B cell (primary cell): ENCODE data around the gene CIT.

ENCODE experiments used
- CTCF ChIP-seq: fragments of 200-600 bp; IDR thresholded peaks from one replicate; pipeline ENCODE4 v1.8.0; 2022; ENCODE audit warnings: antibody characterized with exemption, mild to moderate bottlenecking
- EZH2 ChIP-seq: IDR thresholded peaks from 2 replicates; pipeline ENCODE4 v1.6.1; 2012; ENCODE audit warnings: borderline replicate concordance, low read depth, mild to moderate bottlenecking, moderate library complexity, low read length; ENCODE audit not compliant: insufficient read depth, poor library complexity, severe bottlenecking

- TF ChIP-seq CTCF (no peak), EZH2 (no peak)
These were observed 211.8 kb downstream of the CIT start for GRCh38 chr12:119665164-119665929.
